Measurements from ENCODE around the gene PDPK1.
A peak's percentile ranks its signal among the peaks of the same experiment; 100 is the strongest.

The PDPK1 gene

GRCh38 chr16:2516391-2517240 lies 21.2 kb upstream of the PDPK1 start:
- H3K4me3 ChIP-seq (ENCODE audit: insufficient read depth, low read depth, low read length), result no peak overlapping the region
- 85 to 86% methylated on average over 11 of the region's 11 CpGs for WGBS, 2 experiments
- no peaks in the 10 kb centered on the region for H3K27me3 ChIP-seq (ENCODE audit: control insufficient read depth, insufficient read depth, low read length, poor library complexity, severe bottlenecking)
- H3K4me1 ChIP-seq (ENCODE audit: control insufficient read depth, insufficient read depth, low read length), result peaks cover 42% of the 10 kb centered on the region
- no peak overlapping the region for H3K27ac ChIP-seq (ENCODE audit: insufficient read depth, low read depth, low read length, poor library complexity, severe bottlenecking)
- no peaks in the 10 kb centered on the region for H3K36me3 ChIP-seq (ENCODE audit: control insufficient read depth, insufficient read depth, low read length)
- no peaks in the 10 kb centered on the region for H3K9me3 ChIP-seq (ENCODE audit: control insufficient read depth, low read length)

- 92 to 93% methylated on average over 12 of the region's 12 CpGs for WGBS, 2 experiments
- Histone ChIP-seq H3K27ac (ENCODE audit: insufficient read depth, low read depth, low read length, poor library complexity, severe bottlenecking) (no peak overlapping the region), H3K4me1 (ENCODE audit: control insufficient read depth, insufficient read depth, low read length) (peaks cover 28% of the 10 kb centered on the region)
These were observed 19.7 kb upstream of the PDPK1 start for GRCh38 chr16:2517954-2518605.

GRCh38 chr16:2518823-2519710 lies 18.8 kb upstream of the PDPK1 start:
- H3K9me3 ChIP-seq (ENCODE audit: control insufficient read depth, low read length), result no peaks in the 10 kb centered on the region
- peaks cover 26% of the 10 kb centered on the region for H3K4me1 ChIP-seq (ENCODE audit: control insufficient read depth, insufficient read depth, low read length)
- WGBS, 2 experiments, result 94 to 96% methylated on average over 39 of the region's 39 CpGs
- peaks cover 4% of the 10 kb centered on the region for H3K36me3 ChIP-seq (ENCODE audit: control insufficient read depth, insufficient read depth, low read length)
- H3K27me3 ChIP-seq (ENCODE audit: control insufficient read depth, insufficient read depth, low read length, poor library complexity, severe bottlenecking), result no peaks in the 10 kb centered on the region
- H3K27ac ChIP-seq (ENCODE audit: insufficient read depth, low read depth, low read length, poor library complexity, severe bottlenecking), result no peak overlapping the region
- no peak overlapping the region for H3K4me3 ChIP-seq (ENCODE audit: insufficient read depth, low read depth, low read length)

More at GRCh38 chr16:2517954-2518605, 19.7 kb upstream of the PDPK1 start:
- no peaks in the 10 kb centered on the region for H3K27me3 ChIP-seq (ENCODE audit: control insufficient read depth, insufficient read depth, low read length, poor library complexity, severe bottlenecking)
- no peaks in the 10 kb centered on the region for H3K36me3 ChIP-seq (ENCODE audit: control insufficient read depth, insufficient read depth, low read length)
- H3K9me3 ChIP-seq (ENCODE audit: control insufficient read depth, low read length), result no peaks in the 10 kb centered on the region
- H3K4me3 ChIP-seq (ENCODE audit: insufficient read depth, low read depth, low read length), result no peak overlapping the region

DNA sequence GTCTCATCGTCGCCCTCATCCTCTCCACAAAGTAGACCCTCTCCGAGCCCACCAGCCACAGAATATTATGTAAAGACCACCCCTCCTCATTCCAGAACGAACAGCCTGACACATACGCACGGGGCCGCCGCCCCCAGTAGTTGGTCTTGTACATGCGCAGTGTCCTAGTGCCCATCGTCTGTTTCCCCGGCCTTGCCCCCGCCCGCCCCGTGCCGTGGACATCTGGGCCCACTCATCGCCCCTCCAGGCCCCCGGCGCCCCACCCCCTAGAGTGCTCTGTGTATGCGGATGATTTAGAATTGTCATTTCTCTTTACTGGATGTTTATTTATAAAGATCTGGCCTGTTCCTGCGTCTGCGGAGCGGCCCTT lies 18.1 kb upstream of the PDPK1 start:
- Histone ChIP-seq H3K4me1 (ENCODE audit: control insufficient read depth, insufficient read depth, low read length) (peaks cover 26% of the 10 kb centered on the region), H3K27ac (ENCODE audit: insufficient read depth, low read depth, low read length, poor library complexity, severe bottlenecking) (peak overlapping the region; percentile 36), H3K27me3 (ENCODE audit: control insufficient read depth, insufficient read depth, low read length, poor library complexity, severe bottlenecking) (no peaks in the 10 kb centered on the region), H3K9me3 (ENCODE audit: control insufficient read depth, low read length) (no peaks in the 10 kb centered on the region), H3K36me3 (ENCODE audit: control insufficient read depth, insufficient read depth, low read length) (peaks cover 9% of the 10 kb centered on the region), H3K4me3 (ENCODE audit: insufficient read depth, low read depth, low read length) (no peak overlapping the region)
- WGBS, 2 experiments, result 86 to 87% methylated on average over 22 of the region's 22 CpGs

GRCh38 chr16:2520097-2520783 lies 17.6 kb upstream of the PDPK1 start, which contains the start of gene AMDHD2:
Gene AMDHD2 (plus strand): TSS chr16:2520371. CDS start chr16:2520459, 88 bp downstream.
- H3K36me3 ChIP-seq (ENCODE audit: control insufficient read depth, insufficient read depth, low read length), result peaks cover 12% of the 10 kb centered on the region
- H3K27ac ChIP-seq (ENCODE audit: insufficient read depth, low read depth, low read length, poor library complexity, severe bottlenecking), result peak within 1 kb of the TSS; percentile 36
- WGBS, 2 experiments, result 1% methylated on average over 83 of the region's 83 CpGs

GRCh38 chr16:2520784-2521531 lies 16.9 kb upstream of the PDPK1 start:
- H3K36me3 ChIP-seq (ENCODE audit: control insufficient read depth, insufficient read depth, low read length), result peaks cover 13% of the 10 kb centered on the region
- WGBS, 2 experiments, result 25% methylated on average over 40 to 41 of the region's 41 CpGs
- no peak overlapping the region for H3K27ac ChIP-seq (ENCODE audit: insufficient read depth, low read depth, low read length, poor library complexity, severe bottlenecking)

More at GRCh38 chr16:2520097-2520783, 17.6 kb upstream of the PDPK1 start, which contains the start of gene AMDHD2:
- Histone ChIP-seq H3K9me3 (ENCODE audit: control insufficient read depth, low read length) (no peaks in the 10 kb centered on the region), H3K4me3 (ENCODE audit: insufficient read depth, low read depth, low read length) (peak within 1 kb of the TSS; percentile 64), H3K27me3 (ENCODE audit: control insufficient read depth, insufficient read depth, low read length, poor library complexity, severe bottlenecking) (no peaks in the 10 kb centered on the region), H3K4me1 (ENCODE audit: control insufficient read depth, insufficient read depth, low read length) (peaks cover 21% of the 10 kb centered on the region)

GRCh38 chr16:2523801-2524231 lies 14.0 kb upstream of the PDPK1 start:
- Histone ChIP-seq H3K36me3 (ENCODE audit: control insufficient read depth, insufficient read depth, low read length) (peaks cover 27% of the 10 kb centered on the region), H3K4me1 (ENCODE audit: control insufficient read depth, insufficient read depth, low read length) (peaks cover 7% of the 10 kb centered on the region), H3K9me3 (ENCODE audit: control insufficient read depth, low read length) (no peaks in the 10 kb centered on the region), H3K4me3 (ENCODE audit: insufficient read depth, low read depth, low read length) (no peak overlapping the region), H3K27ac (ENCODE audit: insufficient read depth, low read depth, low read length, poor library complexity, severe bottlenecking) (no peak overlapping the region), H3K27me3 (ENCODE audit: control insufficient read depth, insufficient read depth, low read length, poor library complexity, severe bottlenecking) (no peaks in the 10 kb centered on the region)
- 94% methylated on average over 6 of the region's 6 CpGs for WGBS, 2 experiments

More at GRCh38 chr16:2520784-2521531, 16.9 kb upstream of the PDPK1 start:
- peak overlapping the region; percentile 64 for H3K4me3 ChIP-seq (ENCODE audit: insufficient read depth, low read depth, low read length)
- no peaks in the 10 kb centered on the region for H3K9me3 ChIP-seq (ENCODE audit: control insufficient read depth, low read length)
- peaks cover 14% of the 10 kb centered on the region for H3K4me1 ChIP-seq (ENCODE audit: control insufficient read depth, insufficient read depth, low read length)
- H3K27me3 ChIP-seq (ENCODE audit: control insufficient read depth, insufficient read depth, low read length, poor library complexity, severe bottlenecking), result no peaks in the 10 kb centered on the region

- peaks cover 27% of the 10 kb centered on the region for H3K36me3 ChIP-seq (ENCODE audit: control insufficient read depth, insufficient read depth, low read length)
- peaks cover 7% of the 10 kb centered on the region for H3K4me1 ChIP-seq (ENCODE audit: control insufficient read depth, insufficient read depth, low read length)
- H3K4me3 ChIP-seq (ENCODE audit: insufficient read depth, low read depth, low read length), result no peak overlapping the region
- no peaks in the 10 kb centered on the region for H3K9me3 ChIP-seq (ENCODE audit: control insufficient read depth, low read length)
- H3K27me3 ChIP-seq (ENCODE audit: control insufficient read depth, insufficient read depth, low read length, poor library complexity, severe bottlenecking), result no peaks in the 10 kb centered on the region
- WGBS, 2 experiments, result 93% methylated on average over 9 of the region's 9 CpGs
- H3K27ac ChIP-seq (ENCODE audit: insufficient read depth, low read depth, low read length, poor library complexity, severe bottlenecking), result no peak overlapping the region
These were observed 13.4 kb upstream of the PDPK1 start for GRCh38 chr16:2524339-2524938.

DNA sequence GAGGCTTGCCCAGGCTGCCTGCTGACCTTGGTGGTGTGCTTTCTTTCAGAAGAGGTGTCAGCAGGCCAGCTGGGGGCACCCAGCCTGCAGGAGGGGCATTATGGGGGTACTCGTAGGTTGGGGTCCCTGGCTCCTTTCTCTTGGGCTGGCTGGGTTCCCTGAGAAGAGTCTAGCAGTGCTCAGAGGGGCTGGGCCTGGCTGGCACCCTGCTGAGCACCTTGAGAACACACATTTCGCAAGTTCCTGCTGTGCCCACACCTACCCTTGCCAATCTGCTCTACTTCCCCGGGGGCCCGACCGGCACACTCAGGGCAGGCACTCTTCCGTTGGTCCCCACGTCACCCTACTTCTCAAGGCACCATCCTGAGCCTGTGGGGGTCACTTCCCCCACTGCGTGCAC lies 11.7 kb upstream of the PDPK1 start:
- Histone ChIP-seq H3K27ac (ENCODE audit: insufficient read depth, low read depth, low read length, poor library complexity, severe bottlenecking) (no peak overlapping the region), H3K9me3 (ENCODE audit: control insufficient read depth, low read length) (no peaks in the 10 kb centered on the region), H3K36me3 (ENCODE audit: control insufficient read depth, insufficient read depth, low read length) (peaks cover 27% of the 10 kb centered on the region), H3K27me3 (ENCODE audit: control insufficient read depth, insufficient read depth, low read length, poor library complexity, severe bottlenecking) (no peaks in the 10 kb centered on the region), H3K4me1 (ENCODE audit: control insufficient read depth, insufficient read depth, low read length) (peaks cover 2% of the 10 kb centered on the region), H3K4me3 (ENCODE audit: insufficient read depth, low read depth, low read length) (no peak overlapping the region)
- 92 to 94% methylated on average over 8 of the region's 8 CpGs for WGBS, 2 experiments
